ENCODE measurements around the gene RAD17.
"Not testable (repeated sequence)": the region's sequence is repeated elsewhere in the genome, so short reads cannot be mapped to it uniquely, and the experiment has no call there.

Gene RAD17

GRCh38 chr5:69369340-69370121 lies at the start of gene RAD17, which contains the start of the genes AK6 and TAF9:
Gene RAD17 (plus strand): TSS chr5:69369818. CDS start chr5:69372209, 2,391 bp downstream.
Gene AK6 (minus strand): TSS chr5:69369520. CDS start chr5:69369490, 30 bp downstream.
Gene TAF9 (minus strand): TSS chr5:69369520. CDS start chr5:69365737, 3,783 bp downstream.
- DNase-seq, result peak; percentile 73

GRCh38 chr5:69326365-69326764 lies 43.3 kb upstream of the RAD17 start:
- DNase-seq, result no peak

- DNase-seq, result no peak
These were observed 39.6 kb upstream of the RAD17 start for GRCh38 chr5:69329905-69330489.

- no peak for DNase-seq
These were observed 37.8 kb upstream of the RAD17 start for GRCh38 chr5:69331528-69332445.

GRCh38 chr5:69333668-69334315 lies 35.8 kb upstream of the RAD17 start:
- not testable (repeated sequence) for DNase-seq

GRCh38 chr5:69334793-69335268 lies 34.8 kb upstream of the RAD17 start:
- peak; percentile 37 for DNase-seq

GRCh38 chr5:69335341-69335935 lies 34.2 kb upstream of the RAD17 start:
- no peak for DNase-seq

GRCh38 chr5:69341520-69342161 lies 28.0 kb upstream of the RAD17 start:
- DNase-seq, result no peak

- no peak for DNase-seq
These were observed 26.5 kb upstream of the RAD17 start for GRCh38 chr5:69343083-69343482.

GRCh38 chr5:69350664-69351063 lies 19.0 kb upstream of the RAD17 start:
- DNase-seq, result no peak

GRCh38 chr5:69359699-69360098 lies 9.9 kb upstream of the RAD17 start:
- DNase-seq, result no peak

GRCh38 chr5:69360442-69360841 lies 9.2 kb upstream of the RAD17 start:
- no peak for DNase-seq

GRCh38 chr5:69364414-69364813 lies 5.2 kb upstream of the RAD17 start:
- DNase-seq, result no peak

- no peak for DNase-seq
These were observed 4.8 kb upstream of the RAD17 start for GRCh38 chr5:69364850-69365249.

- no peak for DNase-seq
These were observed 1.8 kb upstream of the RAD17 start for GRCh38 chr5:69367697-69368279.

GRCh38 chr5:69368458-69369339 lies 919 bp upstream of the RAD17 start:
- peak; percentile 60 for DNase-seq

- not testable (repeated sequence) for DNase-seq
These were observed 717 bp downstream of the RAD17 start for GRCh38 chr5:69370335-69370734.

GRCh38 chr5:69372394-69372793 lies 2.8 kb downstream of the RAD17 start:
- DNase-seq, result no peak

GRCh38 chr5:69374911-69375446 lies 5.4 kb downstream of the RAD17 start:
- DNase-seq, result no peak

GRCh38 chr5:69378376-69378775 lies 8.8 kb downstream of the RAD17 start:
- no peak for DNase-seq
